ENCODE results near the gene SPO11. TPM values are rescaled to one million over a fixed set of nuclear protein-coding genes. Genes with fewer than 3 reads are reported as not detected.

The SPO11 gene
- total and polyA plus RNA-seq, 10 of the 15 experiments (the other 5 are each of a cell fraction or from before 2014, with no cell fraction given) = not detected

DNA sequence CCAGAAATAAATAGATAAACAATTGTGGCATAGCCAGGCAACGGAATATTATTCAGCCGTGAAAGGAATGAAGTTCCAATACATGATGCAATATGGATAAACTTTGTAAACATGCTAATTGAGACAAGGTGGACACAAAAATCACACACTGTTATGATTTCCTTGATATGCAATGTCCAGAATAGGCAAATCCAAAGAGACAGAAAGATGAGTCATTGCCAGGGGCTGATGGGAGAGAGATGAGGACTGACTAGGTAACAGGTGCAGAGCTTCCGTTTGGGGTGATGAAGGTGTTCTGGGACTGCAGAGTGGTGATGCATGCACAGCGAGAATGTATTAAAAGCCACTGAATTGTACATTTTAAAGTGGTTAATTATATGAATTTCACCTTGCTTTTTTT, 31.1 kb upstream of the SPO11 start:
- Histone ChIP-seq H3K27ac (ENCODE audit: control insufficient read depth, insufficient read depth) (no peak overlapping the region), H3K4me2 (ENCODE audit: control insufficient read depth, insufficient read depth) (no peak overlapping the region), H3K27me3 (replicated peaks in 1 of 2; ENCODE audit: control insufficient read depth in 2 of 2, insufficient read depth in 2 of 2, low read length in 1 of 2) (peaks cover 0 to 3% of the 10 kb centered on the region in 2 experiments; a peak in 2 of 4 replicates), H3K4me1 (ENCODE audit: control insufficient read depth, insufficient read depth, low read length) (no peaks in the 10 kb centered on the region), H3K9ac (ENCODE audit: control insufficient read depth, insufficient read depth, low read length) (no peak overlapping the region), H3K4me3 (no peak overlapping the region), H3K9me3 (replicated peaks; ENCODE audit: control insufficient read depth, insufficient read depth, low read length) (no peaks in the 10 kb centered on the region; the same call in 2 of the 3 replicates), H2AFZ (ENCODE audit: control insufficient read depth, low read depth, low read length) (no peak overlapping the region), H3K79me2 (ENCODE audit: control insufficient read depth, insufficient read depth, low read length) (no peaks in the 10 kb centered on the region), H3K36me3 (ENCODE audit: control insufficient read depth in 2 of 2, insufficient read depth in 2 of 2, low read length in 1 of 2) (no peaks in the 10 kb centered on the region; a peak in 1 of 4 replicates), H4K20me1 (ENCODE audit: control insufficient read depth, insufficient read depth) (no peaks in the 10 kb centered on the region)
- CTCF ChIA-PET = interaction anchor here (1.6 kb wide), 1 partner anchor 48 kb away, joined by 4 read pairs; no protein-coding TSS in a partner anchor
- ATAC-seq (no peak), DNase-seq (ENCODE audit: low read depth, low spot score) (no peak), FAIRE-seq (no peak)
- POLR2A ChIA-PET = no interaction called here
- SMC1A ChIA-PET (ENCODE audit: uncharacterized antibody, unreplicated experiment) = no interaction called here
- WGBS (ENCODE audit: insufficient coverage, insufficient replicate concordance, low lambda C conversion rate, missing lambda C conversion rate) = 30% methylated on average over 4 of the region's 4 CpGs
- intact Hi-C loops (cut with micrococcal nuclease; ENCODE audit: unreplicated experiment) = no loop called here
- TF ChIP-seq BRCA1 (IDR thresholded peaks at IDR 0.05; ENCODE audit: low read depth, low read length) (no peak), HDAC6 (IDR thresholded peaks at IDR 0.05; ENCODE audit: unreplicated experiment) (no peak), TCF7 (IDR thresholded peaks at IDR 0.05; ENCODE audit: borderline replicate concordance) (no peak), RELA (IDR thresholded peaks at IDR 0.05; ENCODE audit: borderline replicate concordance, partially characterized antibody) (no peak), SPI1 (IDR thresholded peaks at IDR 0.05; ENCODE audit: borderline replicate concordance, insufficient read depth, low read depth, low read length) (no peak), CEBPB (IDR thresholded peaks at IDR 0.05; ENCODE audit: borderline replicate concordance in 1 of 2, low read depth in 2 of 2, low read length in 2 of 2) (no peak), ZSCAN29 (IDR thresholded peaks at IDR 0.05) (no peak), NFYA (IDR thresholded peaks at IDR 0.05; ENCODE audit: borderline replicate concordance, low read depth, low read length) (no peak)
- TF ChIP-seq, protein P1, sequence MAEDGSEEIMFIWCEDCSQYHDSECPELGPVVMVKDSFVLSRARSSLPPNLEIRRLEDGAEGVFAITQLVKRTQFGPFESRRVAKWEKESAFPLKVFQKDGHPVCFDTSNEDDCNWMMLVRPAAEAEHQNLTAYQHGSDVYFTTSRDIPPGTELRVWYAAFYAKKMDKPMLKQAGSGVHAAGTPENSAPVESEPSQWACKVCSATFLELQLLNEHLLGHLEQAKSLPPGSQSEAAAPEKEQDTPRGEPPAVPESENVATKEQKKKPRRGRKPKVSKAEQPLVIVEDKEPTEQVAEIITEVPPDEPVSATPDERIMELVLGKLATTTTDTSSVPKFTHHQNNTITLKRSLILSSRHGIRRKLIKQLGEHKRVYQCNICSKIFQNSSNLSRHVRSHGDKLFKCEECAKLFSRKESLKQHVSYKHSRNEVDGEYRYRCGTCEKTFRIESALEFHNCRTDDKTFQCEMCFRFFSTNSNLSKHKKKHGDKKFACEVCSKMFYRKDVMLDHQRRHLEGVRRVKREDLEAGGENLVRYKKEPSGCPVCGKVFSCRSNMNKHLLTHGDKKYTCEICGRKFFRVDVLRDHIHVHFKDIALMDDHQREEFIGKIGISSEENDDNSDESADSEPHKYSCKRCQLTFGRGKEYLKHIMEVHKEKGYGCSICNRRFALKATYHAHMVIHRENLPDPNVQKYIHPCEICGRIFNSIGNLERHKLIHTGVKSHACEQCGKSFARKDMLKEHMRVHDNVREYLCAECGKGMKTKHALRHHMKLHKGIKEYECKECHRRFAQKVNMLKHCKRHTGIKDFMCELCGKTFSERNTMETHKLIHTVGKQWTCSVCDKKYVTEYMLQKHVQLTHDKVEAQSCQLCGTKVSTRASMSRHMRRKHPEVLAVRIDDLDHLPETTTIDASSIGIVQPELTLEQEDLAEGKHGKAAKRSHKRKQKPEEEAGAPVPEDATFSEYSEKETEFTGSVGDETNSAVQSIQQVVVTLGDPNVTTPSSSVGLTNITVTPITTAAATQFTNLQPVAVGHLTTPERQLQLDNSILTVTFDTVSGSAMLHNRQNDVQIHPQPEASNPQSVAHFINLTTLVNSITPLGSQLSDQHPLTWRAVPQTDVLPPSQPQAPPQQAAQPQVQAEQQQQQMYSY (CRISPR knock-in tag; IDR thresholded peaks at IDR 0.05) = no peak
- TF ChIP-seq, protein P2, sequence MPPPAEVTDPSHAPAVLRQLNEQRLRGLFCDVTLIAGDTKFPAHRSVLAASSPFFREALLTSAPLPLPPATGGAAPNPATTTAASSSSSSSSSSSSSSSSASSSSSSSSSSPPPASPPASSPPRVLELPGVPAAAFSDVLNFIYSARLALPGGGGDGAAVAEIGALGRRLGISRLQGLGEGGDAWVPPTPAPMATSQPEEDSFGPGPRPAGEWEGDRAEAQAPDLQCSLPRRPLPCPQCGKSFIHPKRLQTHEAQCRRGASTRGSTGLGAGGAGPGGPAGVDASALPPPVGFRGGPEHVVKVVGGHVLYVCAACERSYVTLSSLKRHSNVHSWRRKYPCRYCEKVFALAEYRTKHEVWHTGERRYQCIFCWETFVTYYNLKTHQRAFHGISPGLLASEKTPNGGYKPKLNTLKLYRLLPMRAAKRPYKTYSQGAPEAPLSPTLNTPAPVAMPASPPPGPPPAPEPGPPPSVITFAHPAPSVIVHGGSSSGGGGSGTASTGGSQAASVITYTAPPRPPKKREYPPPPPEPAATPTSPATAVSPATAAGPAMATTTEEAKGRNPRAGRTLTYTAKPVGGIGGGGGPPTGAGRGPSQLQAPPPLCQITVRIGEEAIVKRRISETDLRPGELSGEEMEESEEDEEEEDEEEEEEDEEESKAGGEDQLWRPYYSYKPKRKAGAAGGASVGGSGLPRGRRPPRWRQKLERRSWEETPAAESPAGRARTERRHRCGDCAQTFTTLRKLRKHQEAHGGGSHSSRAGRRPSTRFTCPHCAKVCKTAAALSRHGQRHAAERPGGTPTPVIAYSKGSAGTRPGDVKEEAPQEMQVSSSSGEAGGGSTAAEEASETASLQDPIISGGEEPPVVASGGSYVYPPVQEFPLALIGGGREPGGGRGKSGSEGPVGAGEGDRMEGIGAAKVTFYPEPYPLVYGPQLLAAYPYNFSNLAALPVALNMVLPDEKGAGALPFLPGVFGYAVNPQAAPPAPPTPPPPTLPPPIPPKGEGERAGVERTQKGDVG (CRISPR knock-in tag; IDR thresholded peaks at IDR 0.05) = no peak
- BruUV-seq (replicated peaks) = no TSS peak
- in situ Hi-C loops (cut with MboI) = no loop called here
- RAD21 ChIA-PET (ENCODE audit: unreplicated experiment) = interaction anchor here (0.5 kb wide), 1 partner anchor 201 kb away, joined by 4 read pairs; no protein-coding TSS in a partner anchor

All from GM12878 (cell line).